HG03196 (cell line): ENCODE data around the gene ZNF700.
A peak's percentile ranks its signal among the peaks of the same experiment; 100 is the strongest.
"Not testable (repeated sequence)": the region's sequence is repeated elsewhere in the genome, so short reads cannot be mapped to it uniquely, and the experiment has no call there.

Source experiments
- ATAC-seq: cut with Tn5 transposase; IDR thresholded peaks from one replicate; pipeline ENCODE4 v1.9.1; 2021; ENCODE audit not compliant: unreplicated experiment

Gene ZNF700

DNA sequence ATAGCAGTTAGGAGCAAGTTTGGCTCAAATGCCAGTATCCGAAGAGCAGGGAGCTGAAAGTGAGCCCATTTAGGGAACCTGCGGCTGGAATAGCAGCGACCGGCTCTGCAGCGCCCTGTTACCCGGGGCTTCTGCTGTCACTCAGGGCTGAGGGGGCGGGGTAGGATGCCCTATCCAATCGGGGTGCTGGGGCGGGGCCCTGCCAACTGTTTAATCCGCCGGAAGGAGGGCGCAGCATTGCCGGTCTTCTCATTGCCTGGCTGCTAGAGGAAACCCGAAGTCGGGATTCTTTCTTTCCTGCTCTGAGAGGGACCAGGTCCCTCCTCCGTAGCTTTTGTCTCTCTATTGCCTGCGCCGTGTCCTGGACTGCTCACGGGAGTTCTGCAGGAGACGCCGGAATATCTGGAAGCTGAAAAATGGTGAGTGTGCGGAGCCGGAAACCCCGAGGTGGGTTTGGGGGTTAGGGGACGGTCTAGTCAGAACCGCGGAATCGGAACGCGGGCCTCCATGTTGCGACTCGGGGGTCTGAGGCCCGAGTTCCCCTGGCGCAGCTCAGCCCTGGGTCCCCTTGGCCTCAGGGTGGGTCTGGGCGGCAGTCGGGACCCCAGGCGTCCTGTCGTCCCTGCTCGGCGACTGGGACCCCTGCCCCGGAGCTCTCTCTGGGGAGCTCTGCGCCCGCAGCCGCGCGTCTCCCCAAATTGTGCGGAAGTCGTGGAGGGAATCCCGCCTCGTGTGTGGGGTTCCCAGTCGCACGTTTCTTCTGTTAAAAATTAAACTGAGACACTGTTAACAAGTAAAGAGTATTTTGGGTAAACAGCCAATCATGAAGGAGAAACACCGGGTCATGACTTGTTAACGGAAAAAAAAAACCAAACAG is 62.7 kb downstream of the ZNF700 start:
- ATAC-seq: peak; percentile 73

- ATAC-seq: no peak
Measured at GRCh38 chr19:11989112-11989456, 64.2 kb downstream of the ZNF700 start.

DNA sequence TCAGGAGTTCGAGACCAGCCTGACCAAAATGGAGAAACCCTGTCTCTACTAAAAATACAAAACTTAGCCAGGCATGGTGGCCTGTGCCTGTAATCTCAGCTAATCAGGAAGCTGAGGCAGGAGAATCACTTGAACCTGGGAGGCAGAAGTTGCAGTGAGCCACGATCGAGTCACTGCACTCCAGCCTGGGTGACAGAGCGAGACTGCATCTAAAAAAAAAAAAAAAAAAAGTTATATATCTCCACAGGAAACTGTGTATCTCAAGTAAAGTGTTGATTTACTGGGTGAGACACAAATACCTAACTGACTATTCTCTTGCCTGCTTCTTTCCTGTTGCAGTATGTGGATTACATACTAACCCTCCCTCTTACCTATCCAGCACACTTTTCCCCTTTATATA is 67.0 kb downstream of the ZNF700 start:
- ATAC-seq: not testable (repeated sequence)

GRCh38 chr19:11995174-11995573 is 70.3 kb downstream of the ZNF700 start:
- ATAC-seq: no peak
